CD4-positive, alpha-beta T cell treated with Interleukin-4 for 4 hours (primary cell): ENCODE results near the gene POU6F1.

Source experiments
- DNase-seq: peaks from one replicate; pipeline ENCODE4 v3.0.0-alpha.2; 2020

POU6F1 gene

DNA sequence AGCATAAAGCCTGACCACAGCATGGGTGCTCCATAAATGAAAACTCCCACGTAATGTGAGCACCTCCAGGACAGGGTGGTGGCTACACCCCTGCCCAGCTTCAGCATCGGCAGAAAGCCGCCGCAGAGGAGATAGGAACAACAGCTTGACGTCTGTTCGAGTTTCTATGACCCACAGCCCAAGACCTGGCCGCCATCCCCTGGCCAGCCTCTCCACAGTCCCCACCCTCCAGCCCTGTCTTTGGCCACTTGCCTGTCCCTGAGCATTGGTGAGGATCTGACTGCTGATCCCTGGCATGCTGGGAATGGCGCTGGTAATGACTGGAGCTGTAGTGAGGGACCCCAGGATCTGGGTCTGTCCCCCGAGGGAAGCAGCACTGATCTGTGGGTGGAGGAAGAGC, 21.3 kb downstream of the POU6F1 start:
- DNase-seq: no peak

DNA sequence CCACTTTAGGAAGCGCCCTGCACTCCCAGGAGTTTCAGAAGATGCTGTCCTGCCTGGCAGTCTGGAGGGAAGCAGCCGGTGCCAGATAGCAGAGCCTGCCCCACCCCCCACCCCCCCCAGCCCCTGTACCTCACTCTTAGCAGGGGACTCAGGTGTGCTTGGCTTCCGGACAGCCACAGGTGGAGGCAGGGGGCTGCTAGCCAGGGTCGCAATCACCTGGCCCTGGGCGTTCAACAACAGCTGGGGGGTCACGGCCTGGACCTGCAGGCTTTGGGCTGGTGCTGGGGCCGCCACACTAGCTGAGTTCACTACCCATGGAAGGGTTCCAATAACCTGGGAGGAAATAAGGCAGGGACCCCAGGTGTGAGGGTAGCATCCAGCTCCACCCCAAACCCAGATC, 22.0 kb downstream of the POU6F1 start:
- no peak for DNase-seq

DNA sequence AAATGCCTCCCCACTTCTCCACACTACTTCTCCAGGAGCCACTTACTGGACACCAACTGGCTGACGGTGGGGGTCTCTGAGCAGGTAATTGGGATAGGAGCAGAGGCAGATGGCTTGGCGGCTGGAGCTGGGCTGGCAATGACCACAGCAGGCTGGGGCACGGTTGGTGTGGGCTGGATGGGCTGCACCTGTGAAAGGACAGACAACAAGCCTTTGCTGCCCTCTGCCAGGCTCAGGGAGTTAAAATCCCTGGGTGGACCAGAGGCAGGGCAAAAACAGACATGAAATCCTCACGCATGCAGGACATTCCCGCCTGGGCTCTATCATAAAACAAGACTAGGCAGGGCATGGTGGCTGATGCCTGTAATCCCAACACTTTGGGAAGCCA, 25.6 kb downstream of the POU6F1 start:
- no peak for DNase-seq

DNA sequence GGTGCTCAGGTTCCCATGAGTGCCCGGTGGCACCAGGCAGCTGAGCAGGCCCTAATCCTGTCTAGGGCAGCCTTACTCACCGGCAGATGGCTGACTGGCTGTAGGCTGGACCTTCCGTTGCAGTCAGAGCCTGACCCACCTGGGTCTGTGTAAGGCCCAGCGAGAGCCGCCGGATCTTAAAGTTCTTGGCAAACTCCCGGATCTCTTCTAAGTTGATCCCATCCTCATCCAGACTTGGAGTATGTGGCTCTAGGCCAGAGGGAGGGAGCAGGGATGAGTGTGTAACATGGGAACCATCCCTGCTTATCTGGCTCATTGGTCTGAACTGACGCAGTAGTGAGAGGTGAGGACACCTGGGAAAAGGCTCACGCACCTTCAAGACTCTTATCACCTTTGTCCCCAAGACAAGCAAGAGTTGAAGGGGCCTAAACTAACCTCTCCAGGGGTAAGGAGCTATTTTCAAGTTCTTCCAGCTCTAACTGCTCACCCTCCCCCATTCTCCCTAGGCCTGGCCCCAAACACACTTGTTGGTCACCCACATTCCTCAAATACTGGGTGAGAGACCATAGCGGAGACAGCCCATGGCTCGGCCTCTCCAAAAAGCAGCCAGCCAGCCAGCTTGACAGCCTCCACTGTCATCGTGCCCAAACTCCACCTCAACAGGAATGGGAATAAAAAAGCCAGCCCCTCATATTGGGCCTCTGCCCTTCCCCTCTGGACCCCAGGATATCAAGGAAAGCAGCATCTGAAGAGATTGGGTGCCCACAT, 26.2 kb downstream of the POU6F1 start:
- no peak for DNase-seq

DNA sequence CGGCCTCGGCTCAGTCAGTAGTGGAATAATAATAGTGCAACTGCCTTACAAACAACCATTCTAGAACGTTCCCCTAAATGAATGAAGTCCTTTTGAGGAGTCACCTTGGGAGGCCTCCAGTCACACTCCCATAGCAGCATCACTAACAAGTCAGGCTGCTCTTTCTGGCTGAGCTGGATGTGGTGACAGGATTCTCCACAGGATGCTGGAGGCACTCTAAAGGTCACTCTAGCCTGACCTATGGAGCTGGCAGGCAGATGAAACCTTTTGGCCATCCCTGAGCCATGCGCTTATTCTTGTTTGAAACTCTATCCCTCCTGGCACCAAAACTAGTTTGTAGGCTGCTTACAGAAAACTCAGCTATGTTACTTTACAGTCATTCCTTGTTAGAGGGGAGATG, 27.0 kb downstream of the POU6F1 start:
- no peak for DNase-seq

DNA sequence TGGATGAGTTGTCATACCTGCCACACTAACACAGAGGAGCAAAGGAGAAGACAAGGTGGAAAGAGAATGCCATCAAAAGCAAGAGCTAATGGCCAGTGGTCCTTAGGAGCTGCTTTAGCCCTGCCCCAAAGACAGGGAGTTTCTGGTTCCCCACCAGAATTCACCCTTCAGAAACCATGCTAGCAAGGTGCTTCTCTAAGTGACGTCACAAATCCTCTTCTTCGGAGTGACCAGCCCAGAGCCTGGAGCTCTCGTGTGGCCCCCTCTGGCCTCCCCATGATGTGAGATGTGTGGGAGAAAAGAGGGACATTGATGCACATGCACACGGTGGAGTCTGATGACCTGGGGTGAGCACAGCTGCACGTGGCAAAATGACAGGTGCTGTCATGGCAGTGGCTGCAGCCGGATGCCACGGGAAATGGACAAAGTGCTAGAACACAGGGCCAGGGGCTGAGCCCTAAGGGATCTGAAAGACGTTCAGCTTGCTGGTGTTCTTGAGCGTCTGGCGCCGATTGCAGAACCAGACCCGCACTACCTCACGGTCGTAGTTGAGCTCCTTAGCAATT, 28.0 kb downstream of the POU6F1 start:
- no peak for DNase-seq

DNA sequence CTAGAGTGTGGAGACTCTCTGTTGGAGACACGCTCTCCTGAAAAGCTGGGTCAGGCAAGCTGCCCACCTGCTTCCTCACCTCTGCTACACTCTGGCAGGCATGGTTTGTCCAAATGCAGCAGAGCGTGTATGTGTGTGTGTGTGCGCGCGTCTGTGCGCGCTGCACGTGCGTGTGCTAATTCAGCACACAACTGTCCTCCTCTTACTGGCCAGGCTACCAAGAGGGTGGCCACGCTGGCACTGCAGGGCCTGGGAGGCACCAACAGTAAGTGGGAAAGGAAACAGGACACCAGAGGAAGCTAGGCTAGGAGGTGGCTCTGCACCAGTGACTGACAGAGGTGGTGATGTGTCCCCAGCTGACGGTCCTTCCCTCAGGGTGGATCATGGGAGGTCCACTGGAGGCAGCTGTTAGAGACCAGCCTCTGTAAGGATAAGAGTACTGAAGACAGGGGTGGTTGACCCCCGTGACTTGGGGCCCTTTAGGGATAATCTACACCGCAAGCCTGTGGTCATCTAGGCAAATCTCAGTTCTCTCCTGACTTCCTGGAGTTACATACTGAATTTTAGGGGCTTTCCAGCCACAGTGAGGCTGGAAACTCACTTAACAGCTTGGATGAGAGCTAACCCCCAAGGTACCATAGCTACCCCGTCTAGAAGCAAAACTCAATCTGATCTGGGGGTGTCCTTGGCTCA, 29.4 kb downstream of the POU6F1 start:
- DNase-seq: no peak

DNA sequence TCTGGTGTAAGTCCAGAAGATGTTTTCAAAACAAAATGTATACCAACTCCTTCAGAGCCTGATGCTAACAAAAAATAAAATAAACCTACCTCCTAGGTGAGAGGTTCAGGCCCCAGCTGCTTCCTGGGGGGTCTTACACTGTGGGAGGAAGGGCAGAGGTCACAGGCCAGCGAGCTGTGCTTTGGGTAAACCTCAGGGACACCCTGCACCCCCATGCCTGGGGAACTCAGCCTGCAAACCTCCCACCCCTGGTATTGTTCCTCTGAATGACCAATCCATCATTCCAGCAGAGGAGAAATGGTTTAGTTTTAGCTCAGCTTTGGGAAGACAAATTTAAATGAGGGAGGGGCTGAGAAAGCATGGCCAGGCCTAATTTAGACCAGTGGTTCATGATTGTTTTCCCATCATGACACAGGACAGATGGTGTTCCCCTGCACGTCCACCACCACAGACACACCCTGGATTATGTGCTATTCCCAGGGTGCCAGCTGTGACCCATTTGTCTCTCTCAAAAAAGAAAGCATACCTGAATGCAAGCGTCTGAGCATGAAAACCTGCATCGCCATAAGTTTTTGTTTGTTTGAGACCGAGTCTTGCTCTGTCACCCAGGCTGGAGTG, 30.4 kb downstream of the POU6F1 start:
- no peak for DNase-seq

DNA sequence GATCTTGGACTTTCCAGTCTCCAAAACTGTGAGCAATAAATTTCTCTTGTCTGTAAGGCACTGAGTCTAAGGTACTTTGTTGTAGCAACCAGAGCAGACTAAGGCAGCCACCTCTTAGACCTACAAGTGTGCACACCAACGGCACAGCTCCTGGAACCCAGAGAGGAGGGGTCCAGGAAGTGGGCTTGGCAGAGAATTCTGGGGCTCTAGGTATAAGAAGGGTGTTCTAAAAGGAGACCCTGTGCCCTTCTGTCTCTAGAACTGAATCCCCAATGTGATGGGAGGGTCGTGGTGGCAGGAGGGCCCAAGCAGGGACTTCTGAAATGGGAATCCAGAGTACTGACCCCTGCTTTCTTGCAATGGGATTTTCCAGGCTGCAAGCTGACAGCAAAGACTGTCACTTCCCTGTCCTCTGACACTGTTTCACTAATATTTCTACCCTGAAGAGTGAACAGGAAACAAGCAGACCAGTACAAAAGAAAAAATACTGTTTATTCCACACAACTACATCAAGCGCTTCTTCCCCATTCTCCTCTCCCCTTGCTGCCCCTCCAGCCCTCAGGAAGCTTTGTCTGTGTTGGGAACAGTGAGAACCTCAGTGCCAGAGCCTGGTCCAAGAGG, 31.3 kb downstream of the POU6F1 start:
- DNase-seq: no peak

DNA sequence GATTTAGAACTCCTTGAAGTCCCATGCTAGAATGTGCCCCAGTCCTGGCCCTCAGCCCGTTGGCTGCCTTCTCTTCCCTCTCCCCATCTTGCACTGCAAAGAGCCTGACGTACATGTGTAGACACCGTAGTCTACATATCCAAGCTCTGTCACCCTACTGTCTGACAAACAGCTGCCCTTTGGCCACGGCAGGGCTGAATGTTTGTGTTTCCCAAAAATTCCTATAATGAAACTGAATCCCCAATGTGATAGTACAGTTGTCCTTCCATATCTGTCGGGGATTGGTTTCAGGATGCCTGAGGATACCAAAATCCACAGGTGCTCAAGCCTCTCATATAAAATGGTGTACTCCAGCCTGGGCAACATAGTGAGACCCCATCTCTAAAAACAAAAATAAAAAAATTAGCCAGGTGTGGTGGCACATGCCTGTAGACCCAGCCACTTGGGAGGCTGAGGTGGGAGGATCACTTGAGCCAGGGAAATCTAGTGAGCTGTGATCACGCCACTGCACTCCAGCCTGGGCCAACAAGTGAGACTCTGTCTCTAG, 32.6 kb downstream of the POU6F1 start:
- no peak for DNase-seq

DNA sequence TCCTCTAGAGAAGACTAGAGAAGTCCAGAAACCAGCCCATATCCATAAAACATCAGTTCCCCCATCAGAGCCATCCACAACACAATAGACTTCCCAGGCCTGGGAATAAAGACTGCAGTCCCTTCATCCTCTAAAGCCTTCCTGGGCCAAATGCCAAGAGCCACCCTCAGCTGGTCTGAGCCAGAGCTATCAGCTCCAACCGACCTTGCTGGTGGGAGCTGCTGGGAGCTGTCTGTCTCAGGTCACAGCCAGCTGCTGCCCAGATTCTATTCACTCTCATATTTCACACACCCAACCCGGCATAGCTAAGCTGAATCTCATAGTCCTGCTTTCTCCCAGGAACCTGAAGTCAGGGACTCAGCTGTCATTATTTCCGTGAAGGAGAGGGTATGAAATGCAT, 34.0 kb downstream of the POU6F1 start:
- DNase-seq: no peak

DNA sequence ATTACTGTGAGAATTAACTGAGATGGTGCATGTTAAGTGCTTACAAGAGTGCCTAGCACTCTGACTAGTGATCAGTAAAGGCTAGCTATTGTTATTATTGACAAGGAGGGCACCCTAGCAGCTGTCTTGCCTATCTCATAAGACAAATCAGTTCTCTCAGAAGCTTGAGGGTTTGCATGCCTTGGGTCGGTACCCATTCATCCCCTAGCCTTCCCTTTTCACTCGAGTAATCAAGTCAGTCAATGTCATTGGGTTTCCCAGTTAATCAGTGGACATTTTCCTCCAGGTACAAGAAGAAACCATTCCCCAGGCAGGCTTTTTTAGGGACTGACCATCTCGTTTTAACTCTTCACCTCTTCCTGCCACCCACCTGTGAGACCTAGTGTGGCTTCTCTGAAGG, 34.5 kb downstream of the POU6F1 start:
- DNase-seq: no peak

DNA sequence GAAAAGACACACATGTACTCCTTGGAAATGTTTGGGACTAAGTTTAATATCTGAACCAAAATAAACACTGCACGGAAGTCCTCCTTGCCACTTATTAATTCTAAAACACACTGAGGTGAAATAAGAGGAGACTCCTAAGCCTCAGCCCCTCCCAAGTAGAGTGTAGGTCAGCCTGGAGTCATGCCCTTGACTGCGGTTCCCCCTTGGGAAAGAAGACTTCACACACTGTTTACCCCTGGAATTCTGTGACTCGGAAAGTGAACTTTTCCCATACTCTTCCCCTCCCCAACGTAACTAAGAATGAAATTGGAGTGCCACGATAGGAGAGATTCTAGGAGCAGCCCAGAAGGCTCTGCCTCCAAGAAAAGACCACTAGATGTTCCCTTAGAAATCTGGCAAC, 36.3 kb downstream of the POU6F1 start:
- no peak for DNase-seq

DNA sequence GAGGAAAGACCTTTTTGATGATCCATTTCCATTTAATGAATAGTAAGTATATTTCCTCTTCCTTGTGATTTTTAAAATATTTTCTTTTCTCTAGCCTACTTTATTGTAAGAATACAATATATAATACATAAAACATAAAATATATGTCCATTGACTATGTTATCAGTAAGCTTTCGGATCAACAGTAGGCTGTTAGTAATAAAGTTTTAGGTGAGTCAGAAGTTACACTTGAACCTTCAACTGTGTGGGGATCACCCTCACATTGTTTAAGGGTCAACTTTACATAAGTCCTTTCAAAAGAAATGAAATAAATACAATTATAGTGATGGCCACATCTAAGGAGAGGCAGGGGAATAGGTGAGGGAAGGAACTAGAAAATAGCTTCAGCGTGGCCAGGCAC, 40.0 kb downstream of the POU6F1 start:
- DNase-seq: no peak

DNA sequence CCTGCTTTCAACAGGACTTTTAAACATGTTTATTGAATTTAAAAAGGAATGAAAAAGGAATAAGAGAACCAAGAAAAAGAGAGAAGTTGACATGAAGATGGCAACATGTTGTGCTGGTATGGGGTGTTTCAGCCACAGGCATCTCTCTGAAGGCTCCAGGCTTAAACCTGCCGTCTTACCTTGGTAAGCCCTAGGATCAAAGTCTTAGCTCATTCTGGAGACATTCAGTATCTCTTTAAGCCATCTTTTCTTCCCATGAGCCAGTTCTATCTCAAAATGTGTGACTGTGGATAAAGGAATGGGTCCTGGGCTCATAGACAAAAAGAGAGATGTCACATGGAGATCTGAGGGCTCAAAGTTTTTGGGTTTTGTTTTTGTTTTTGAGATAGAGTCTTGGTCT, 43.4 kb downstream of the POU6F1 start:
- no peak for DNase-seq

DNA sequence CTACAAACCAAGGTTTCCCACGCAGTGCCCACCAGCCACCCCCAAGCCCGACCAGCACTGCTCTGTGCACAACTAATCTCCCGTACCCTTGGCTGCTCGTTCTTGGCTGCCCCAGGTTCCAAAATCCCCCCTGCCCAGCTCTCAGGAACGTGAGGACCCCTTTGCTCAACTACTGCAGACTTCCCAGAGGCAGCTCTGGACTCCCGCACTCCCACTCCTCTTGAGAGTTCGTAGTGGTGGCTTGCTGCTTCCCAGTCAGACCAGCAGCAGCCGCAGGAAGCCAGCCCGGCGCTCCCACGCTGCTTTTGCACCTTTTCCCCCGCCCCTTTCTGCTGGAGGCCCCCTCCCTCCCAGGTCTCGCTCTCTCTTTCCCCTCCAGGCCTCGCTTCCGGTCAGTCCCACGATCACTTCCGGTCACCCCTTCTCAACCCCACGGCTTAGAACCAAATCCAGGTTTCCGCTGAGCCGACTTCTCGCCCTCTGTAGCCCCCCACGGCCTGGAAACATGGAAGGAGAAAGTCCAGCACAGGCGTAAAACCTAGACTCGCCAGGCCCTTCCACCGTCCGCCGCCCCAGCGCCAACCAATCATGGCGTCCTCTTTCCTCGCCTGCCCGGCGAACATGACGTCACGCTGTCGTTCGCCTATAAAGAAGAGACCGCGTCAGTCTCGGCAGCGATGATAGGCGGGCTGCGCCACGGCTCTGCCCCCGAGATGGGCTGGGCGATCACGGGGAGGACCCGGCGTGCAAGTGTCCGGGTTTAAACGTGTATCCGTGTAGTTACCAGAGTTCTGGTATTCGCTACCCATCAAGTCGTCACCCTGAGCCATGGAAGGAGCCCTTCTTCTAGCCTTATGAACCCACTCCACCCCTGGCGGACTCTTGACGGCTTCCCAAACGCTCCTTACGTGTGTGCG, 45.1 kb downstream of the POU6F1 start, which contains the start of gene TFCP2:
TSS of gene TFCP2 (minus strand) at position 621 of the 917 bp plus-strand sequence. CDS start 713 bp downstream, outside the sequence.
- DNase-seq: peak; percentile 93

DNA sequence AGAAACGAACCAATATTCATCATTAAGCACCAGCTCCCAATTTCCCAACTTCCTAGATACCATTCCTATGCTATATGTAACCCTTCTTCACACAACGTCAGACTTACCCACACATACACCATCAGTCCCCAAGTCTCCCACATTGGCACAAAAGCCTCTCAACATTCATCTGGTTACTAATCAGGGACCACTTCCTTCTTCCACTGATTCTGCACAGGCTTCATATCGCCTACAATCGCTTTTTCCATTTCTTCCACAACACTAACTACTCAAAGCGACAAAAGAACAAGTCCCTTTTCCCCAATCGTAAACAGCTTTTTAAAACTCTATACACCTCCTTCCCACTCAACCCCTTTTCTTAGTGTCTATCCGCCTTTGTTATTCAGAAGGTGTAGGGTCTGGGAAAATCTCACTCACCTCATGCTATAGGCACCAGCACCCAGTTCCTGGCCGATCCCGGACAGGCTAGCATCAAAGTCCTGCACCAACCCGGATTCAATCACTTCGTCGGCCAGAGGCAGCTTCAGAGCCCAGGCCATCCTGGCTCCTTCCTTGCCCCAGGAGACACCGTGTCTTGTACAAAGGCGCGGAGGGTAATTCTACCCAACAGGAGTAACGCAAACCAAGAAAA, 45.9 kb downstream of the POU6F1 start:
- no peak for DNase-seq

DNA sequence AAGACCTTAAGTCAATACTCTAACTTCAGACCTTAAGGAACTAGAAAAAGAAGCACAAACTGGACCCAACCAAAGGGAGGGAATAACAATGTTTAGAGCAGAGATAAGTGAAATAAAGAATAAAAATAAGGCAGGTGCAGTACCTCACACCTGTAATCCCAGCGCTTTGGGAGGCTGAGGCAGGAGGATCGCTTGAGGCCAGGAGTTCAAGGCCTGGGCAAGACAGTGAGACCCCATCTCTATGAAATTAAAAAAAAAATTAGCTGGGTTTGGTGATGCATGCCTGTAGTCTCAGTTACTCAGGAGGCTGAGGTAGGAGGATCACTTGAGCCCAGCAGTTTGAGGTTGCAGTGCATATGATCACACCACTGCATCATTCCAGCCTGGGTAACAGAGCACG, 54.1 kb downstream of the POU6F1 start:
- no peak for DNase-seq

DNA sequence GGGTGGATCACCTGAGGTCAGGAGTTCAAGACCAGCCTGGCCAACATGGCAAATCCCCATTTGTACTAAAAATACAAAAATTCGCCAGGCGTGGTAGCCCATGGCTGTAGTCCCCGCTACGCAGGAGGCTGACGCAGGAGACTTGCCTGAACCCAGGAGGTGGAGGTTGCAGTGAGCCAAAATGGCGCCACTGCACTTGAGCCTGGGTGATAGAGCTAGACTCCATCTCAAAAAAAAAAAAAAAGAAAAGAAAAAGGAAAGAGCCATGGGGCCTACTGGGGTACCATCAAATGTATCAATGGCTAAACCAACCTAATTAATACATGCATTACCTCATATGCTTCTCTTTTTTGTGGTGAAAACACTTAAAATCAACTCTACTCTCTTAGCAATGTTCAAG, 55.6 kb downstream of the POU6F1 start:
- no peak for DNase-seq

DNA sequence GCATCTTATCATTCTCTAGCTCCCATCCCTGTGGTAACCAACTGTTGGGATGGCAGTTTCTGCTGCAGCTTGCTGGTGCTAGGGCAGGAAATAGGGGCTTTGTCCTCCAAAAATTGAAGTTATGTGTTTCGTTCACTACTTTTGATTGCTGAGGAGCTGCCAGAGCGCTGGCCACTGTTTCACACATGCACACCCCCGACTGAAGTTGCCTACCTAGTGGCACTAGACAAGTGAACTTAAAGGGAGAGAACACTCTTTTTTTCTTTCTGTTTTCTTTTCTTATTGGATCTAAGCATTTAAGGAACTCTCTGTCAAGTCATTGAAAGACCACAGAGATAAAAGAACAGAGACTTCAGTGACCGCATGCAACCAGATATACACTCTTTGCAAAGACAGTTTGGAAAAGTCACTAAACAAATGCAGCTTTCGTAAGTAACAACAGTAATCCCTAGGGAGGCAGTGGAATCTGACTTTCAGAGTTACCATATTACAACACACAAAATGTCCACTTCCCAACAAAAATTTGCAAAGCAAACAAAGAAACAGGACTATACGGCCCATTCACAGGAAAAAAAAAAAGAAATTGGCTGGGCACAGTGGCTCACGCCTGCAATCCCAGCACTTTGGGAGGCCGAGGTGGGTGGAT, 56.9 kb downstream of the POU6F1 start:
- DNase-seq: no peak

DNA sequence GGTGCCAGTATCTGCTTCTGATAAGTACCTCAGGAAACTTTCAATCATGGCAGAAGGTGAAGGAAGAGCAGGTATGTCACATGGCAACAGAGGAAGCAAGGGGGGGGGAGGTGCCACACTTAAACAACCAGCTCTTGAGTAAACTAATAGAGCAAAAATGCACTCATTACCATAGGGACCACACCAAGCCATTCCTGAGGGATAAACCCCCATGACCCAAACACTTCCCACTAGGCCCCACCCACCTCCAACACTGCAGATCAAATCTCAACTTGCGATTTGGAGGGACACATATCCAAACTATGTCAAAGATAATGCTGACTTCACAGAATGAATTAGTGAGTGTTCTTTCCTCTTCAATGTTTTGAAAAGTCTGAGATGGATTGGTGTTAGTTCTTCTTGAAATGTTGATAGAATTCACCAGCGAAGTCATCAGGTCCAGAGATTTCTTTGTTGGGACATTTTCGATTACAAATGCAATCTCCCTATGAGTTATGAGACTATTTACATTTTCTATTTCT, 61.6 kb downstream of the POU6F1 start:
- DNase-seq: no peak
